ENCODE results near the gene CSKMT. TPM values are rescaled to one million over a fixed set of nuclear protein-coding genes. Genes with fewer than 3 reads are reported as not detected.
"Not testable (repeated sequence)": the region's sequence is repeated elsewhere in the genome, so short reads cannot be mapped to it uniquely, and the experiment has no call there.

CSKMT gene
- total RNA-seq, 1 donor from 2014 or later = 2.5 TPM

DNA sequence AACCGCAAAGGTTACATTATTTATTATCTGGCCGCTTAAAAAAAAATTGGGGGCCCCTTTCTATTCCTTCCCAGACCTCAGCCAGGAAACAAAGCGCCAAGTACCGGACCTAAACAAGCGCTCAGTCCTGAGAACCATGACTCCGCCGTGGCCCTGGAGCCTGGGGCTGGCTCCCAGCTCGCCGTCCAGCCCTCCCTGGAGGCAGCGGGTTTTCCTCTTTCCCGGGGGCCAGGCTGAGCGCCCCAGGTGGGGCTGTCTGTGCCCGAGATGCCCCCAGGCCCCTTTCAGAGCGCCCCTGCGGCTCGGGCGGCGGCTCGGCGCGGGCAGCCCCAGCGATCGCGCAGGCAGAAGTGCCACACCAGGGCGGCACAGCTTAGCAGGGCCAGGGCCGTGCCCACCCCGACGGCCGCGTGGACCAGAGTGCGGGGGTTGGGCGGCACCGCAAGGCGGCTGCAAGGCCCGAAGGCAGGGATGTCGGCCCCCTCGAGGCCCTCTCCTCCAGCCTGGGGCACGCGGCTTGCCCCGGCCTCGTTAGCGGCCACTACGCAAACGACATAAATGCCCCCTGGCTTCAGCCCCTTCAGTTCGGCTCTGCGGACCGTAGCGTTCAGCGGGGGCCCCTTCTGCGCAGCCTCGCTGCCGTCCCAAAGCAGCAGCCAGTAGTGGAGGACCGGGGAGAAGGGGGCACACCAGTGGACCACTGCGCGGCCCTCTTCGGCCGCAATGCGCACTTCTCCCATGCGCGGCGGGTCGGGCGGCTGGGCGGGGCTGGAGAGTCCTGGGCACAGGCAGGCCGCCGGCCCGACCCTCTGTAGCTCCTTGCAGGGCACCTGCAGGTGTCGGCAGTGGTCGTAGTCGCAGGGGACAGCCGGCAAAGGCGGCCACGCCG is 22.6 kb downstream of the CSKMT start:
- DNase-seq (ENCODE audit: extremely low read depth, low read depth, low spot score) = no peak

DNA sequence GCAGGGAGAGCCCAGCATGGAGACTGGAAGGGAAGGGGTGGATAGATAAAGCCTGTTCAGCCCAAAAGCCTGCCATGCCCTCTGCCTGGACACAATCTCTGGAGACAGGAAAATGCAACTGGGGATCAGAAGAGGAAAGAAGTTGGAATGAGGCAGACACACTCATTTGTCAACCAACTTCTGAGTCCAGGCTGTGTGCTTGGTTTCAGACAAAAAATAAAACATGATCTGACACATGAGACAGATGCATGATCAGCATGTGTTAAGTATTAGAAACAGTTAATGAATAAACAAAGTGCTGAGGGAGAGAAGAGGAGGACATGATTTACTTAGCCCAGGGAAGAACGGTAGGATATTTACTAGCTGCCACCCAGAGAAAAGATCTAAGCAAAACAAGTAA is 23.4 kb downstream of the CSKMT start:
- DNase-seq (ENCODE audit: extremely low read depth, low read depth, low spot score) = no peak

DNA sequence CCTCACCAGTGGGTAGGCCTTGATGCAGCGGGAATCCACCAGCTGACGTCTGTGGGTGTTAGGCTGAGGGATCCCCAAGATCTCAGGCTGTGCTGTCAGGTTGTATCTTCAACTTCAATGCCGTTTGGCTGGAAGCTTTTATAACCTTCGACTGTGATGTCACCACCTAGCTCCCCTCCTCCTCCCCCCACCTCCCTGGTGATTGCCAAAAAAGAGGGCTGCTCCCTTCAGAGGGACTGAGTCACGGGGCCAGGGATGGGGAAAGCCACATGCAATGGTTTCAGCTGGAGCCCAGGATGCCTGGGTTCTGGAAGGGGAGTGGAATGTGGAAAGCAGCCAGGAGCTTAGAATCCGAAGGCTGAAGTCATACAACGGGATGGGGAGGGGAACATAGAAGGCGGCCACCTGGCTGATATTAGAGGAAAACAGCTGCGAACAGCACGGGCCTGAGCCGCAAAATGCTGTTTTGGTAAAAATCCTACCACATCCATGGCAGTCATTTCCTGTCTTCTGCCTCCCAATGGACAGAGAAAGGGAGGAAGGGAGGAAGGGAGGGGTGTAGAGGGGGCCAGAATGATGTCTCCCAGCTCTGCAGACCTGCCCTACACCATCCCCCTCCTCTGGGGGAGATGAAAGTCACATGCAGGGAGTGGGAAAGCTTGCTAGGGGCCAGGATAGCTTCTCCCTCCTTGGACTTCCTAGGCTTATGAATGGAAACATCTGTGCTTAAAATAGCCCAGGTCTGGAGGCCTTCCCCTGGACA is 24.5 kb downstream of the CSKMT start, which contains the start of gene LRRN4CL:
LRRN4CL (minus strand) TSS at position 110 of the 763 bp plus-strand sequence. CDS start 1,022 bp downstream, outside the sequence.
- no peak for DNase-seq (ENCODE audit: extremely low read depth, low read depth, low spot score)

DNA sequence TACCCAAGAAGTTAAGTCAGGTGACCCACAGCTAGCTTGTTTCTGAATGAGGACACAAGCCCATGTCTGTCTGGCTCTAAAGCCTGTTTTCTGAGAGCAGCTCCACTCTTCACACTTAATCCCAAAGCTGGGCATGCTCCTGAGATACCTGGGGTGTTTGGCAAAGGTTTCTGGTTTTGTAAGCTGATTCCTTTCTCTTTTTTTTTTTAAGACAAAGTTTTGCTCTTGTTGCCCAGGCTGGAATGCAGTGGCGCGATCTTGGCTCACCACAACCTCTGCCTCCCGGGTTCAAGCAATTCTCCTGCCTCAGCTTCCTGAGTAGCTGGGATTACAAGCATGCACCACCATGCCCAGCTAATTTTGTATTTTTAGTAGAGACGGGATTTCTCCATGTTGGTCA is 28.5 kb downstream of the CSKMT start:
- DNase-seq (ENCODE audit: extremely low read depth, low read depth, low spot score) = not testable (repeated sequence)

DNA sequence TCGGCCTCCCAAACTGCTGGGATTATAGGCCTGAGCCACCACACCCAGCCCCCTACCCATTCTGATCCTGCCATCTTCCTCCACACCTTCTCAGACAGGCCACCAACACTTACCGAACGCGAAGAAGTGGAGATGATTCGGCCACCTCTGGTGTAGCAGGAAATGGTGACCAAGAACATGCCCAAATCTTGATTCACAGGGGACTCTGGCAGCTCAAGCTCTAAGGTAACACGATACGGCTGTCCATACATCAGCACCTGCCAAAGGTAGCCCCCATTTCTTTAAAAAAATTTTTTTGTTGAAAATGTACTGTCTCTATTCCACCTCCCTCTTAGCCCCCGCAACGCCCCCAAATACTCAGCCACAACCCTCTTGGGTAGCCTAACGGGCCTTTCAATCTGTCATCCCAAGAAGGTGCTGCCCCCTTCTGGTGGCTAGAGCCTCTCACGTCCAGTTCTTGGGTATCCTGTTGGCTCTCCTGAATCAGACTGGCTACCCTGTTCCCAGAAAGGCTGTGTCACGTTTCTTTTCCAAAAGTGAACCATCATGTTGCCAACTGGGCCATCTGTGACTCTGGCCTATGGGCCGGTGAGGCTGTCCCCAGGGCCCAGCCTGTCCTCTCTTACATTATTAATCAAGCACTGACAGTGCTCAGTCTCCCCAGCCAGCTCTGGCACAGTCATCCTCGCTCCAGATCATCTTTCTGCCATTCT is 29.5 kb downstream of the CSKMT start:
- DNase-seq (ENCODE audit: extremely low read depth, low read depth, low spot score) = no peak

DNA sequence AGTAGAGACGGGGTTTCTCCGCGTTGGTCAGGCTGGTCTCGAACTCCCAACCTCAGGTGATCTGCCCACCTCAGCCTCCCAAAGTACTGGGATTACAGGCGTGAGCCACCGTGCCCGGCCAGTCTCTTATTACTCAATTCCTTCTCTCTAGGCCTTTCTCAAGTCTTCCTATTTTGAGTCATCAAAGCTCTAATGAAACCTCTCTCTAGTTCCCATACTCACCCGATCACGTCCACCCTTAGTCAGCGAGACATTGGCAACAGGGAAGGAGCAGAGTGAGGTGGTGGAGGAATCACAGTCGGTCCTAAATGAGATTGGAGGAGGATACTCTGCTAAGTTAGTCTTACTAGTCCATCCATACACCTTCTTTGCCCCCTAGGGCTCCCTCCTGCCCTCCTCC is 37.1 kb downstream of the CSKMT start:
- DNase-seq (ENCODE audit: extremely low read depth, low read depth, low spot score) = no peak

DNA sequence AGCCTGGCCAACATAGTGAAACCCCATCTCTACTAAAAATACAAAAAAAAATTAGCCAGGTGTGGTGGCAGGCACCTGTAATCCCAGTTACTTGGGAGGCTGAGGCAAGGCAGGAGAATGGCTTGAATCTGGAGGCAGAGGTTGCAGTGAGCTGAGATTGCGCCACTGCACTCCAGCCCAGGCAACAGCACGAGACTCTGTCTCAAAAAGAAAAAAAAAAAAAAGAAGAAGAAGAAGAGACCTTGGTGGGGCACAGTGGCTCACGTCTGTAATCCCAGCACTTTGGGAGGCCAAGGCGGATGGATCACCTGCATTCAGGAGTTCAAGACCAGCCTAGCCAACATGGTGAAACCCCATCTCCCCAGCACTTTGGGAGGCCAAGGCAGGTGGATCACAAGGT is 38.8 kb downstream of the CSKMT start:
- DNase-seq (ENCODE audit: extremely low read depth, low read depth, low spot score) = not testable (repeated sequence)

DNA sequence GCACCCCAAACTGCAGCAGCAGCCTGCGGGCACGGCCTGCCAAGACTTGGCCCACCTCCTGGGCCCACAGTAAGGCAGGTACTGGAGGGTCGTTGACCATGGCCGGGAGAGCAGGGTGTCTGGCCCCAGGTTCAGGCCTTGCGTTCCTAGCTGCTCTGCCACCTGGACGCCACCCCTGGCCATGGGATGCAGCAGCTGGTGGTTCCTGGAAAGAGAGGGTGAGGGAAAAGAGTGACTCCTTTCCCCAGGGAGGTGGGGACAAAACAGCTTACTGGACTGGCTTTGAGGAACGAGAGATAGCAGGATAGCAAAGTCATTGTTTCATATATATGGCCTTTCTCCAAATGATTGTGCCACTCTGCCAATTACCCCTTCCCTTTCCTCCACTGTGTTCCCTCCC is 40.3 kb downstream of the CSKMT start:
- DNase-seq (ENCODE audit: extremely low read depth, low read depth, low spot score) = no peak

DNA sequence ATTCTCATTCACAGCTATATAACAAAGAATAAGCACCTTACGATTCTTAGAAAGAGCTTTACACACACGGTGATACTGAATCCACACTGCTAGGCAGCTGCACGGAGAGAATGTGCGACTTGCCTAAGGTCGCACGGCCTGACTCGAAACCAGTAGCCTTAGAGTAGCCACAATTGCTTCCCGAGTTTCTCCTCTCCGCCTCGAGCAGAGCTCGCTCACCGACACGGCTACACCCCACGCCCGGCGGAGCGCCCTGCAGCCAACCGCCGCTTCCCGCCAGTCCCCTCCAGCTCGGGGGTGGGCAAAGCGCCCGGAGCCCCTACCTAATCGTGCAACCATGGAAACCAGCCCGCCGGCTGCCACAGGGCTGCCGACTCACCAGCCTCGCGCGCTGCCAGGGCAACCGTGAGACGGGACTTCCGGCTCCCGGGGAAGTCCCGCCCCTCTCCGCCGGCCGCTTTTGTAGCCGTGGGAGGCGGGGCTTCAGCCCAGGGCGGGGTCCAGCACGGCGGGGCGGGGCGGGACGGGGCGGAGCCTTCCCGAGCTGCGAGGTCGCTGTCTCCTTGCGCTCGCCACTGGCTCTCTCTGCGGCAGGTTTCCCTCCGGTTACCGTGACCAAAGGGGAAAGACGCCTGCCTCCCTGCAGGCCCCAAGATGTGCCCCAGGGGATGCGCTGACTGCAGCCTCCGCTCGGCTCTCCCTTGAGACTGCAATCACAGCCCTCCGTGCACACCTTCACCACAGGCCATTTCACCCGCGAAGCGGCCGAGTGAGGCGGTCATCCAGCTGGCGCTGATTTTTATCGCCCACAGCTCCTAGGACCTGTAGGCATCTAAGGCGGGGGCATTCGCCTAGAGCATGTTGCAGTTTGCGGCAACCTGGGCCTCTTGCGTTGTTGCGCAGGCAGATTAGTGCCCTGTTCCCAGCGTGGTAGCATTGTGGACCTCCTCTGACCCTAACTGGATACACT is 41.1 kb downstream of the CSKMT start:
- no peak for DNase-seq (ENCODE audit: extremely low read depth, low read depth, low spot score)

DNA sequence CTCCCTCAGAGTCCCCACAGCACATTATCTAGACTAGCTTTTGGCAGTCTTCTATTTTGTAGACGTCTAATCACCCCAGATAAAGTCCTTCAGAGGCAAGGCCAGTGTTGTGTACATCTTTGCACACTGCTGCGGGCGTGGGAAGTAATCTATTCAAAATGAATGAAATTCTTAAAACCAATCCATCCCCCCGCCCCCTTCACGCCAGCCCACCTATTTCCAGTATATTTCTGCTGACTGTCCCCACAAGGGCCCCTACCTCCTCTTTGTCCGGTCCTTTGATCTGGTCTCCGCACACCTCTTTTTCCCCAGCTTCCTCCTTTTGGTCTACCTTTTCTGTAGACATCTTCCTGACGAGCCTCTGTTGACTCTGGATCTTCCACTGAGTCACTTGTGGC is 41.7 kb downstream of the CSKMT start:
- no peak for DNase-seq (ENCODE audit: extremely low read depth, low read depth, low spot score)

DNA sequence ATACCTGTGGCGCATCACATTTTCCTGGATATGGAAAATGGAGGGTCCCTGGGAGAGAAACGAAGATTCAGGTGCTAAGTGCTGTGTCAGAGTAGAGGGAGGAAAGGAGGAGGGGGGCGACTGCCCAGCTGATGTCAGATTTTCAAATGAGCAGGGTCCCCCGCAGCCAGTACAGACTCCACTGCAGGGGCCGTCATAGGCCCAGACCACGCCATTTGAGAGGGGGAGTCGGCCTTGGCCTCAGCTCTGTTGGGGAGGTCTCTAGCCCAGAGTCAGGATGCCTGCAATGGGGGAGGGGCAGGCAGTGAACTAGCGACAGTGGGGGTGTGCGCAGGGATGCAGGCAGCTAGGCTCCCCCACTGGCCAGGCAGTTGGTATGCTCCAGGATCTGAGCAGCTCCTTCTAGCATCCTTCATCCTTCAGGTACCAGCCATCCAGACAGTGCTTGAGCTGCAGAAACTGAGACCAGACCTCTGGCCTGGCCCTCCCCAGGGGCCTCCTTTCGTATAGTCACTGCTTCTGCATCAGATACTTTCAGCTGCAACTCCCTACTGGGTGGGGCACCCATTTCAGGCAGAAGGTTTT is 42.3 kb downstream of the CSKMT start, which contains the start of the genes BSCL2 and GNG3:
BSCL2 (minus strand) TSS at position 148 of the 585 bp plus-strand sequence. CDS start 229 bp downstream, outside the sequence.
GNG3 (plus strand) TSS at position 400 of the 585 bp plus-strand sequence. CDS start 620 bp downstream, outside the sequence.
- no peak for DNase-seq (ENCODE audit: extremely low read depth, low read depth, low spot score)

DNA sequence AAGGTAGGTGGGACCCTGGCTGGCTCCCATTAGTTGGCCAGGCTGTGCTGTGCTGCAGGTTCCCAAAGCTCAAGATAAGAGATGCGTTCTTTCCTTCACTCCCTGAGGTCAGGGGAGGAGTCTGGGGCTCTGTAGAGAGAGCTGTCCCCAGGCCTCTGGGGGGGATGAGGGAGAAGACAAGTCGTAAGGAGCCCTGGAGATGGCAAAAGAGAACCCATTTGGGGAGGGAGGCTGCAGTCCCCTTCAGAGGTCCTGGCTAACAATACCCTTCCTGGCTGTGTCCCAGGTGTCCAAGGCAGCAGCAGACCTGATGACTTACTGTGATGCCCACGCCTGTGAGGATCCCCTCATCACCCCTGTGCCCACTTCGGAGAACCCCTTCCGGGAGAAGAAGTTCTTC is 43.3 kb downstream of the CSKMT start:
- no peak for DNase-seq (ENCODE audit: extremely low read depth, low read depth, low spot score)

DNA sequence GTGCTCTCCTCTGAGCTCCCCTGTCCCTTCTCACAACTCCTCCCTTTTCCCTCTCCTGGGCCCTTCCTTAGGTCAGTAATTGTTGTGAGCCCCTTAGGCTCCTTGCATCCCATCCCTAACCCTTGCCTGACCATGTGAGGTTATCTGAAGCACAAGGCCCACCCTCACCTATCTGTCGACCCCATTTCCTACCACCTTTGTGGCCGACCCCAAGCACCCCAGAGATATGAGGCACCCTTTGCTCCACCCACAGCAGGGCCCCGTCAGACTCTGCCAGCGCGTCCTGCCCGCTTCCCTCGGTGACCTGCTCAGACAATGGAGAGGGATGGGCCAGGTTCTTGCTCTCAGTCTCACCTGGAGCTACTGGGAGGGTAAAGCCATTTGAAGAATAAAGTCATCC is 43.7 kb downstream of the CSKMT start:
- no peak for DNase-seq (ENCODE audit: extremely low read depth, low read depth, low spot score)

DNA sequence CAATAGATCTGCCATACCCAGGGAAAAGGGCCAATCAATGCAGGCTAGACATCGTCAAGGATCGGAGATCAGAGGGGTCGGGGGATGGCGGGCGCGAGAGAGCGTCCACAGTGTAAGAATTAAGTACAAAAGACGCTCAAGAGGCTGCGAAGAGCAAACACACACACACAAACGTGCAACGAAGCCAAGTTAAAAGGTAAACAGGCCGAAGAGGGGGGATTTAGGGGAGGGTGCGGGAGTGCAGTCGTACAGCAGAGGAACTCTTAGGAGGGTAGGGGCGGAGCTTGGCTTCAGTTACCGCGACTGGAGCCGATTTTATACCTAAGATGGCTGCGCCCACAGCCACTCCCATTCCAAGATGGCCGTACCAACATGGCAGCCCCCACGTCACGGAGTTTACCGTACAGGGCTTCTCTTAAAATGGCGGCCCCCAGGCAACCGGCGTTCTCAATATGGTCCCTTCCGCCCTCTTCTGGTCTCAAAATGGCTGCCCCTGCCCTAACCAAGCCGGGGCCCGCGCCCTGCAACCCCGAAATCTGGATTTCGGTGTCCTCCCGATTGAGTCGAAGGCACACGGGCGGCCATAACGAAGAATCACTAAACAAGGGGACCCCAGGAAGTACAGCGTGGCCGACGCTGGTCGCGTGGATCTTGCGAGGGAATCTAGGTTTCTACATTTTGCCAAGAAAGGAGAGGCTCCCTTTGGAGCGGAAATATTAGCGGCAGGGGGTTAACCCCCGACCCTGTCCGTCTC is 44.3 kb downstream of the CSKMT start:
- DNase-seq (ENCODE audit: extremely low read depth, low read depth, low spot score) = peak; percentile 92

DNA sequence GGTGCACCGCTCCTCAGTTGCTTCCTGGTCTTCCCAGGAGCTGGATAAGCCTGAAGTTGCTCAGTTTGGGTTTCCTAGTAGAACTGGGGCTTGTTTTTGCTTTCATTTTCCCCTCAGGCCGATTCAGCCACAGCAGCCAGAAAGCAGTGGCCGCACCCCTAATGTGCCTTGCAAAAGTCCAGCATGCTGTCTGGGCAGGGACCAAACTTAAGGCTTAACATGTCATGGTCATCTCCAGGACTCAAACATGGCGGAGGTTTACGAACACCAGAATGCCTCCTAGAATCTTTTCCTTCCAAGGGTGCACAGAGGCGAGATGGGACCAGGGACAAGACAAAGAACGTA is 44.9 kb downstream of the CSKMT start:
- DNase-seq (ENCODE audit: extremely low read depth, low read depth, low spot score) = no peak

DNA sequence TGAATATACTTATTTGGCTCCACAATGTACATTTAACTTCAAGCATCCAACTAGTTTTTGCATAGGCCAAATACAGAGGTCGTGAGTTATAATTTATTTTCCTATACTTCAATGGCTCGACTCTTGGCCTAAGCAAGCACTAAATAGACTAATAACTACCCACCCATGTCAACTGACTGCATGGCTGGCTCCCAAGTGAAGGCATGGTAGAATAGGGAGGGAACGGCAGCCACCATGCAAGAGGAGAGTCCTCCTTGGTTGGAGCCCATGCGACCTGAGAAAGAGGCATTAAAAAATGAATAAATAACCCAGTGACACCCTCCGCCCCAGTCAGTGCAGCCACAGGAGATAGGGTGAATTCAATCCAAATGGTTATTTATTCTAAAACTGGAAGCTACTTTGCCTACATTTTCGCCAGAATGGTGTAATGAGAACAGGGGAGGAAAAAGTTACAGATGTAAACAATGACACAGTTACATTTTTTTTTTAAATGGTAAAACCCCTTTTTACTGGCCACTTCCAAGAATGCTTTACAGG is 47.2 kb downstream of the CSKMT start:
- no peak for DNase-seq (ENCODE audit: extremely low read depth, low read depth, low spot score)

DNA sequence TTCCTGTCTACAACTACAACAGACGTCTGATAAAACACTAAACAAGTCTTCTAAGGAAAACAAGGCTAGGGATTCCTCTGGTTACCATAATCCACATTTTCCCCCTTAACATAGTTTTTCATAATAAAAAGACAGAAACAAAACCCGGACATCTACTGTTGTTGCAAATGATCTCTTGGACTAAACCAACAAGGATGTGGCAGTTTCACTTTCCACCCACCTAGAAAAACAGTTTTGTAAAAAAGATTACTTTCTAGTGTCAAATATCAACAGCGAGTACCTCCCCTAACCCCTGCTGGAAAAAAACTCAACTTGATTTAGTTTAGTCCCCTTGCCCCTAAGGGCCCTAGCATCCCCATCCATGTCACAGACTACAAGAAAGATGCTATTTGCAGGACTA is 47.7 kb downstream of the CSKMT start:
- no peak for DNase-seq (ENCODE audit: extremely low read depth, low read depth, low spot score)

DNA sequence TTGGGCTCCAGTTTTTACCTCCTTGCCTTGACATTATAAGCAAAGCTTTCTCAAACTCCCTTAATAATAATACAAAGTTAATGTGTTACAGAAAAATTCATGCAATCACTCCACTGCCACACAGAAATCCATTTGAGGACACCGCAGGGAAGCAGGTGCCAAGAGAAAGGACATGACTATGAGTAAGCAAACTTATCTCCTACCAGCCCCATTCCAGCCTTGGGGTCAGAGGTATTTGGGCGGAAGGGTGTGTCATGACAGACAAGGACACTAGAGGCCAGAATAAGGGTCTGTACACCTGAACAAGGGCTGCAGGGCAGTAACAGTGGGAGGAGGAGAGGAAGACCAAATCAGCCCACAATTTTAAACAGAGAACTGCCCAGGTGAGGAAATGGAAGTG is 48.2 kb downstream of the CSKMT start:
- no peak for DNase-seq (ENCODE audit: extremely low read depth, low read depth, low spot score)

Data from glomerular endothelial cell (primary cell).